Measurements from ENCODE around the gene MAPK7.

MAPK7 gene

DNA sequence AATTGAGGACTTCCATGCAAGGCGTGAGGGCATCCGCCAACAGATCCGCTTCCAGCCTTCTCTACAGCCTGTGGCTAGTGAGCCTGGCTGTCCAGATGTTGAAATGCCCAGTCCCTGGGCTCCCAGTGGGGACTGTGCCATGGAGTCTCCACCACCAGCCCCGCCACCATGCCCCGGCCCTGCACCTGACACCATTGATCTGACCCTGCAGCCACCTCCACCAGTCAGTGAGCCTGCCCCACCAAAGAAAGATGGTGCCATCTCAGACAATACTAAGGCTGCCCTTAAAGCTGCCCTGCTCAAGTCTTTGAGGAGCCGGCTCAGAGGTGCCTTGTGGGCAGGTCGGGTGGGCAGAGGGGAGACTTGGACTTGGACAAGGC is 3.1 kb downstream of the MAPK7 start:
- H3K27ac ChIP-seq, result peak overlapping the region; percentile 78
- ChIA-PET CTCF (no interaction called here), POLR2A (ENCODE audit: low non-redundant PET) (no interaction called here)
- TF ChIP-seq, protein P1, sequence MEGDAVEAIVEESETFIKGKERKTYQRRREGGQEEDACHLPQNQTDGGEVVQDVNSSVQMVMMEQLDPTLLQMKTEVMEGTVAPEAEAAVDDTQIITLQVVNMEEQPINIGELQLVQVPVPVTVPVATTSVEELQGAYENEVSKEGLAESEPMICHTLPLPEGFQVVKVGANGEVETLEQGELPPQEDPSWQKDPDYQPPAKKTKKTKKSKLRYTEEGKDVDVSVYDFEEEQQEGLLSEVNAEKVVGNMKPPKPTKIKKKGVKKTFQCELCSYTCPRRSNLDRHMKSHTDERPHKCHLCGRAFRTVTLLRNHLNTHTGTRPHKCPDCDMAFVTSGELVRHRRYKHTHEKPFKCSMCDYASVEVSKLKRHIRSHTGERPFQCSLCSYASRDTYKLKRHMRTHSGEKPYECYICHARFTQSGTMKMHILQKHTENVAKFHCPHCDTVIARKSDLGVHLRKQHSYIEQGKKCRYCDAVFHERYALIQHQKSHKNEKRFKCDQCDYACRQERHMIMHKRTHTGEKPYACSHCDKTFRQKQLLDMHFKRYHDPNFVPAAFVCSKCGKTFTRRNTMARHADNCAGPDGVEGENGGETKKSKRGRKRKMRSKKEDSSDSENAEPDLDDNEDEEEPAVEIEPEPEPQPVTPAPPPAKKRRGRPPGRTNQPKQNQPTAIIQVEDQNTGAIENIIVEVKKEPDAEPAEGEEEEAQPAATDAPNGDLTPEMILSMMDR (conservative IDR thresholded peaks at IDR 0.05; ENCODE audit: low read depth), result no peak
- DNase-seq (ENCODE audit: low spot score), result no peak

GRCh38 chr17:19381741-19382444 is 3.6 kb downstream of the MAPK7 start:
- CTCF ChIA-PET, result no interaction called here
- no peak for DNase-seq (ENCODE audit: low spot score)
- peak overlapping the region; percentile 78 for H3K27ac ChIP-seq
- POLR2A ChIA-PET (ENCODE audit: low non-redundant PET), result no interaction called here
- TF ChIP-seq, protein P1 (conservative IDR thresholded peaks at IDR 0.05; ENCODE audit: low read depth), result no peak

DNA sequence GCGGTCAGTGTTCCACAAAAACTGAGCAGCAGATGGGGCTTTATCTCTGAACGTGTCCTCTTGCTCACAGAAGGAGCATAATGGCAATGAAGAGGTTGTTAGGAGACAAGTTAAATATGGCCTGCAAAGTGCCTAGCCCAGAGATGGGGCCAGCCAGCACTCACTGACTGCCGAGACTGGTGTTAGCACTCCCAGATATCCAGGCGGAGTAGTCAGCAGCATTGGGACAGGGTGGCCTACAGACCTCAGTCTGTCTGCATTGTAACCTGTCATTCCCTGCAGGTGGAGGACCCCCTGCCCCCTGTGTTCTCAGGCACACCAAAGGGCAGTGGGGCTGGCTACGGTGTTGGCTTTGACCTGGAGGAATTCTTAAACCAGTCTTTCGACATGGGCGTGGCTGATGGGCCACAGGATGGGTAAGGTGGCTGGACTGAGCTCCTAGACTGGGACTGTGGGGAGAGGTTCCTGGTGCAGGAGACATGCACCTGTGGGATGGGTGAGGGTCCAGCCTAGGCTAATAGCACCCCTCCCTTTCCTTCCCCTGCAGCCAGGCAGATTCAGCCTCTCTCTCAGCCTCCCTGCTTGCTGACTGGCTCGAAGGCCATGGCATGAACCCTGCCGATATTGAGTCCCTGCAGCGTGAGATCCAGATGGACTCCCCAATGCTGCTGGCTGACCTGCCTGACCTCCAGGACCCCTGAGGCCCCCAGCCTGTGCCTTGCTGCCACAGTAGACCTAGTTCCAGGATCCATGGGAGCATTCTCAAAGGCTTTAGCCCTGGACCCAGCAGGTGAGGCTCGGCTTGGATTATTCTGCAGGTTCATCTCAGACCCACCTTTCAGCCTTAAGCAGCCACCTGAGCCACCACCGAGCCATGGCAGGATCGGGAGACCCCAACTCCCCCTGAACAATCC is 4.5 kb downstream of the MAPK7 start:
- H3K27ac ChIP-seq, result peak overlapping the region; percentile 78
- no peak for DNase-seq (ENCODE audit: low spot score)
- ChIA-PET CTCF (no interaction called here), POLR2A (ENCODE audit: low non-redundant PET) (no interaction called here)
- TF ChIP-seq, protein P1 (conservative IDR thresholded peaks at IDR 0.05; ENCODE audit: low read depth), result no peak

GRCh38 chr17:19383681-19384470 is 5.6 kb downstream of the MAPK7 start:
- TF ChIP-seq, protein P1 (conservative IDR thresholded peaks at IDR 0.05; ENCODE audit: low read depth), result no peak
- peak overlapping the region; percentile 78 for H3K27ac ChIP-seq
- no peak for DNase-seq (ENCODE audit: low spot score)
- POLR2A ChIA-PET (ENCODE audit: low non-redundant PET), result no interaction called here
- CTCF ChIA-PET, result no interaction called here

DNA sequence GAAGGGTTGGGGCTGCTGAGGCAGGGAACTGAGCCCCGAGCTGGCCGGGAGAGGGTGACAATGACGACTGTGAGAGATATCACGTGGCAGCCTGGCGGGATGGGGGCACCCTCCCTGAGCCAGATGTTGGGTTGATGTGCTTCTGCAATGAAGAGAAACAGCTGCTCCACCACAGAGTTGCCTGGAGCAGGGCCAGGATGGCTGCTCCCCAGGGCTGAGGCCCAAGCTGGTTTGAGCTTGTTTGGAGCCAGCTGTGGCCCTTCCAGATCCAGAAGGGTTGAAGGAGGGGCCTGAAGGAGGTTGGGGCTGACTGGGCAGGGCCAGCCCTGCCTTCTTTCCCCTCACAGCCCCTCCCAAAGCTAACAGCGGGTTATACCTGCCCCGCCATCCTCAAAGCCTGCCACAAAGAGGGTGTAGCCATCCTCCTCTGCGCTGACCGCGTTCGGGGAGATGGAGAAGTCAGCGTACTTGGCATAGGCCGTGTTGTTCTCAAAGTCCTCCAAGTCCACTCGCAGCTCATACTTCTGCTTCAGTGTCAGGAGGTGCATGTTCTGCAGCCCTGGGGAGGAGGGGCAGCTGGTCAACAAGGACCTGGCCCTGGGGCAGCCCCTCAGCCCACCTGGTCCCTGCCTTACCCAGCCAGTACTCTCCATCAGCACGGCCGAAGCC is 6.6 kb downstream of the MAPK7 start:
- H3K27ac ChIP-seq, result peak overlapping the region; percentile 78

More for the DNA sequence above, 6.6 kb downstream of the MAPK7 start:
- ChIA-PET CTCF (interaction anchor here (0.6 to 0.8 kb wide), 4 partner anchors 16 to 579 kb away, joined by 3 to 6 read pairs (median 3); no protein-coding TSS in a partner anchor), POLR2A (ENCODE audit: low non-redundant PET) (no interaction called here)
- TF ChIP-seq, protein P1 (conservative IDR thresholded peaks at IDR 0.05; ENCODE audit: low read depth), result no peak
- no peak for DNase-seq (ENCODE audit: low spot score)
